ENCODE results near the gene RBBP8NL.

Gene RBBP8NL

GRCh38 chr20:62449951-62450691 is 22.8 kb upstream of the RBBP8NL start:
- H3K9me3 ChIP-seq (ENCODE audit: insufficient read depth, low read depth, low read length) = no peaks in the 10 kb centered on the region
- H3K4me3 ChIP-seq (ENCODE audit: low read length) = no peak overlapping the region
- H3K27ac ChIP-seq (ENCODE audit: low read depth, low read length) = no peak overlapping the region
- 87% methylated on average over 24 of the region's 24 CpGs for WGBS
- no peak overlapping the region for H3K9ac ChIP-seq (ENCODE audit: low read depth, low read length)
- H3K27me3 ChIP-seq (ENCODE audit: insufficient read depth, low read length) = no peaks in the 10 kb centered on the region
- no peaks in the 10 kb centered on the region for H3K36me3 ChIP-seq (ENCODE audit: insufficient read depth, low read length)
- H3K4me1 ChIP-seq (ENCODE audit: insufficient read depth, low read length) = no peaks in the 10 kb centered on the region

- no peaks in the 10 kb centered on the region for H3K9me3 ChIP-seq (ENCODE audit: insufficient read depth, low read depth, low read length)
- no peaks in the 10 kb centered on the region for H3K4me1 ChIP-seq (ENCODE audit: insufficient read depth, low read length)
- no peaks in the 10 kb centered on the region for H3K36me3 ChIP-seq (ENCODE audit: insufficient read depth, low read length)
- no peaks in the 10 kb centered on the region for H3K27me3 ChIP-seq (ENCODE audit: insufficient read depth, low read length)
- H3K9ac ChIP-seq (ENCODE audit: low read depth, low read length) = no peak overlapping the region
- 92% methylated on average over 14 of the region's 14 CpGs for WGBS
- no peak overlapping the region for H3K27ac ChIP-seq (ENCODE audit: low read depth, low read length)
- no peak overlapping the region for H3K4me3 ChIP-seq (ENCODE audit: low read length)
These were observed 21.4 kb upstream of the RBBP8NL start for GRCh38 chr20:62448788-62449187.

- Histone ChIP-seq H3K27me3 (ENCODE audit: insufficient read depth, low read length) (no peaks in the 10 kb centered on the region), H3K4me1 (ENCODE audit: insufficient read depth, low read length) (no peaks in the 10 kb centered on the region), H3K27ac (ENCODE audit: low read depth, low read length) (no peak overlapping the region), H3K9ac (ENCODE audit: low read depth, low read length) (no peak overlapping the region), H3K4me3 (ENCODE audit: low read length) (no peak overlapping the region), H3K9me3 (ENCODE audit: insufficient read depth, low read depth, low read length) (no peaks in the 10 kb centered on the region), H3K36me3 (ENCODE audit: insufficient read depth, low read length) (no peaks in the 10 kb centered on the region)
- WGBS = 87% methylated on average over 10 of the region's 10 CpGs
These were observed 20.7 kb upstream of the RBBP8NL start for GRCh38 chr20:62448038-62448437.

GRCh38 chr20:62446888-62447869 is 19.8 kb upstream of the RBBP8NL start:
- no peak overlapping the region for H3K27ac ChIP-seq (ENCODE audit: low read depth, low read length)
- H3K36me3 ChIP-seq (ENCODE audit: insufficient read depth, low read length) = no peaks in the 10 kb centered on the region
- H3K4me3 ChIP-seq (ENCODE audit: low read length) = no peak overlapping the region
- WGBS = 94% methylated on average over 44 of the region's 44 CpGs
- H3K9me3 ChIP-seq (ENCODE audit: insufficient read depth, low read depth, low read length) = no peaks in the 10 kb centered on the region
- no peak overlapping the region for H3K9ac ChIP-seq (ENCODE audit: low read depth, low read length)
- H3K27me3 ChIP-seq (ENCODE audit: insufficient read depth, low read length) = no peaks in the 10 kb centered on the region
- no peaks in the 10 kb centered on the region for H3K4me1 ChIP-seq (ENCODE audit: insufficient read depth, low read length)

- no peak overlapping the region for H3K9ac ChIP-seq (ENCODE audit: low read depth, low read length)
- WGBS = 85% methylated on average over 12 of the region's 12 CpGs
- H3K4me3 ChIP-seq (ENCODE audit: low read length) = no peak overlapping the region
These were observed 19.1 kb upstream of the RBBP8NL start for GRCh38 chr20:62446481-62446880.

GRCh38 chr20:62445553-62446340 is 18.4 kb upstream of the RBBP8NL start:
- no peak overlapping the region for H3K27ac ChIP-seq (ENCODE audit: low read depth, low read length)
- no peaks in the 10 kb centered on the region for H3K9me3 ChIP-seq (ENCODE audit: insufficient read depth, low read depth, low read length)
- H3K9ac ChIP-seq (ENCODE audit: low read depth, low read length) = no peak overlapping the region
- WGBS = 93% methylated on average over 34 of the region's 36 CpGs
- H3K36me3 ChIP-seq (ENCODE audit: insufficient read depth, low read length) = no peaks in the 10 kb centered on the region
- no peak overlapping the region for H3K4me3 ChIP-seq (ENCODE audit: low read length)
- H3K27me3 ChIP-seq (ENCODE audit: insufficient read depth, low read length) = no peaks in the 10 kb centered on the region
- no peaks in the 10 kb centered on the region for H3K4me1 ChIP-seq (ENCODE audit: insufficient read depth, low read length)

More at GRCh38 chr20:62446481-62446880, 19.1 kb upstream of the RBBP8NL start:
- Histone ChIP-seq H3K4me1 (ENCODE audit: insufficient read depth, low read length) (no peaks in the 10 kb centered on the region), H3K27me3 (ENCODE audit: insufficient read depth, low read length) (no peaks in the 10 kb centered on the region), H3K27ac (ENCODE audit: low read depth, low read length) (no peak overlapping the region), H3K36me3 (ENCODE audit: insufficient read depth, low read length) (no peaks in the 10 kb centered on the region), H3K9me3 (ENCODE audit: insufficient read depth, low read depth, low read length) (no peaks in the 10 kb centered on the region)

- H3K9ac ChIP-seq (ENCODE audit: low read depth, low read length) = no peak overlapping the region
- H3K27ac ChIP-seq (ENCODE audit: low read depth, low read length) = no peak overlapping the region
- 92% methylated on average over 6 of the region's 6 CpGs for WGBS
- no peak overlapping the region for H3K4me3 ChIP-seq (ENCODE audit: low read length)
- H3K36me3 ChIP-seq (ENCODE audit: insufficient read depth, low read length) = no peaks in the 10 kb centered on the region
- no peaks in the 10 kb centered on the region for H3K27me3 ChIP-seq (ENCODE audit: insufficient read depth, low read length)
- H3K9me3 ChIP-seq (ENCODE audit: insufficient read depth, low read depth, low read length) = no peaks in the 10 kb centered on the region
- no peaks in the 10 kb centered on the region for H3K4me1 ChIP-seq (ENCODE audit: insufficient read depth, low read length)
These were observed 16.9 kb upstream of the RBBP8NL start for GRCh38 chr20:62444286-62444685.

- Histone ChIP-seq H3K36me3 (ENCODE audit: insufficient read depth, low read length) (no peaks in the 10 kb centered on the region), H3K4me1 (ENCODE audit: insufficient read depth, low read length) (no peaks in the 10 kb centered on the region), H3K9ac (ENCODE audit: low read depth, low read length) (no peak overlapping the region), H3K9me3 (ENCODE audit: insufficient read depth, low read depth, low read length) (no peaks in the 10 kb centered on the region), H3K27me3 (ENCODE audit: insufficient read depth, low read length) (no peaks in the 10 kb centered on the region), H3K27ac (ENCODE audit: low read depth, low read length) (no peak overlapping the region), H3K4me3 (ENCODE audit: low read length) (no peak overlapping the region)
- 90% methylated on average over 16 of the region's 16 CpGs for WGBS
These were observed 14.7 kb upstream of the RBBP8NL start for GRCh38 chr20:62441987-62442539.

- no peaks in the 10 kb centered on the region for H3K4me1 ChIP-seq (ENCODE audit: insufficient read depth, low read length)
- H3K27ac ChIP-seq (ENCODE audit: low read depth, low read length) = no peak overlapping the region
- no peaks in the 10 kb centered on the region for H3K27me3 ChIP-seq (ENCODE audit: insufficient read depth, low read length)
- H3K4me3 ChIP-seq (ENCODE audit: low read length) = no peak overlapping the region
- H3K9ac ChIP-seq (ENCODE audit: low read depth, low read length) = no peak overlapping the region
- H3K9me3 ChIP-seq (ENCODE audit: insufficient read depth, low read depth, low read length) = no peaks in the 10 kb centered on the region
- 91% methylated on average over 5 of the region's 5 CpGs for WGBS
- H3K36me3 ChIP-seq (ENCODE audit: insufficient read depth, low read length) = no peaks in the 10 kb centered on the region
These were observed 11.9 kb upstream of the RBBP8NL start for GRCh38 chr20:62439218-62439617.

- no peak overlapping the region for H3K9ac ChIP-seq (ENCODE audit: low read depth, low read length)
- H3K4me3 ChIP-seq (ENCODE audit: low read length) = no peak overlapping the region
- 92% methylated on average over 24 of the region's 24 CpGs for WGBS
- no peaks in the 10 kb centered on the region for H3K36me3 ChIP-seq (ENCODE audit: insufficient read depth, low read length)
- H3K4me1 ChIP-seq (ENCODE audit: insufficient read depth, low read length) = no peaks in the 10 kb centered on the region
- H3K27me3 ChIP-seq (ENCODE audit: insufficient read depth, low read length) = no peaks in the 10 kb centered on the region
- H3K27ac ChIP-seq (ENCODE audit: low read depth, low read length) = no peak overlapping the region
- no peaks in the 10 kb centered on the region for H3K9me3 ChIP-seq (ENCODE audit: insufficient read depth, low read depth, low read length)
These were observed 10.6 kb upstream of the RBBP8NL start for GRCh38 chr20:62437927-62438326.

Measured in HUES64 (cell line).